Stimulated activated CD8-positive, alpha-beta memory T cell treated with anti-CD3 and anti-CD28 coated beads, Interleukin-7, amount 100 ng/mL, for 1 hour (primary cell): ENCODE results near the gene PAPPA.

Experiments used
- DNase-seq, 2 donors: peaks; one replicate each; pipeline ENCODE4 v3.0.0-alpha.2; 2020; ENCODE audit warnings: low read depth in 2 of 2

PAPPA gene

GRCh38 chr9:116417464-116417863 is 263.9 kb downstream of the PAPPA start:
- no peak for DNase-seq

GRCh38 chr9:116419181-116419580 is 265.6 kb downstream of the PAPPA start:
- DNase-seq: no peak

- DNase-seq: no peak
These were observed 267.5 kb downstream of the PAPPA start for GRCh38 chr9:116420993-116421538.

GRCh38 chr9:116422119-116422979 is 268.8 kb downstream of the PAPPA start:
- DNase-seq: no peak

- no peak for DNase-seq
These were observed 269.6 kb downstream of the PAPPA start for GRCh38 chr9:116423149-116423548.

- DNase-seq: no peak
These were observed 271.7 kb downstream of the PAPPA start for GRCh38 chr9:116425244-116425643.

- no peak for DNase-seq
These were observed 277.3 kb downstream of the PAPPA start for GRCh38 chr9:116430849-116431248.

GRCh38 chr9:116432051-116432450 is 278.5 kb downstream of the PAPPA start:
- DNase-seq: no peak

- DNase-seq: no peak
These were observed 280.7 kb downstream of the PAPPA start for GRCh38 chr9:116434314-116434713.

GRCh38 chr9:116435706-116436105 is 282.1 kb downstream of the PAPPA start:
- DNase-seq: no peak

- no peak for DNase-seq
These were observed 282.5 kb downstream of the PAPPA start for GRCh38 chr9:116436121-116436520.

- DNase-seq: no peak
These were observed 284.1 kb downstream of the PAPPA start for GRCh38 chr9:116437411-116438370.

- no peak for DNase-seq
These were observed 288.9 kb downstream of the PAPPA start for GRCh38 chr9:116442528-116442927.

GRCh38 chr9:116447934-116448333 is 294.3 kb downstream of the PAPPA start:
- no peak for DNase-seq

GRCh38 chr9:116448431-116448830 is 294.8 kb downstream of the PAPPA start:
- DNase-seq: no peak

- DNase-seq: no peak
These were observed 296.4 kb downstream of the PAPPA start for GRCh38 chr9:116449949-116450348.

GRCh38 chr9:116450378-116451139 is 297.0 kb downstream of the PAPPA start:
- no peak for DNase-seq

GRCh38 chr9:116451500-116452115 is 298.0 kb downstream of the PAPPA start:
- DNase-seq: no peak
